ENCODE measurements around the gene GPRC5D.

Gene GPRC5D

GRCh38 chr12:12983420-12984035 lies 31.6 kb upstream of the GPRC5D start:
- in situ Hi-C loops (cut with MboI; ENCODE audit: low pct_unique_long_range_greater_than_20kb, low sequenced_read_pairs), result no loop called here
- peak; percentile 62 for DNase-seq

GRCh38 chr12:12982331-12982730 lies 30.4 kb upstream of the GPRC5D start:
- DNase-seq, result no peak
- in situ Hi-C loops (cut with MboI; ENCODE audit: low pct_unique_long_range_greater_than_20kb, low sequenced_read_pairs), result no loop called here

- in situ Hi-C loops (cut with MboI; ENCODE audit: low pct_unique_long_range_greater_than_20kb, low sequenced_read_pairs), result no loop called here
- no peak for DNase-seq
Observed at GRCh38 chr12:12979731-12980259, 27.8 kb upstream of the GPRC5D start.

GRCh38 chr12:12979126-12979525 lies 27.2 kb upstream of the GPRC5D start:
- in situ Hi-C loops (cut with MboI; ENCODE audit: low pct_unique_long_range_greater_than_20kb, low sequenced_read_pairs), result no loop called here
- no peak for DNase-seq

GRCh38 chr12:12977231-12977630 lies 25.3 kb upstream of the GPRC5D start:
- in situ Hi-C loops (cut with MboI; ENCODE audit: low pct_unique_long_range_greater_than_20kb, low sequenced_read_pairs), result no loop called here
- no peak for DNase-seq

- no peak for DNase-seq
- in situ Hi-C loops (cut with MboI; ENCODE audit: low pct_unique_long_range_greater_than_20kb, low sequenced_read_pairs), result no loop called here
Observed at GRCh38 chr12:12976366-12976765, 24.4 kb upstream of the GPRC5D start.

- peak; percentile 64 for DNase-seq
Observed at GRCh38 chr12:12975322-12976077, 23.5 kb upstream of the GPRC5D start.

GRCh38 chr12:12974211-12974610 lies 22.2 kb upstream of the GPRC5D start:
- in situ Hi-C loops (cut with MboI; ENCODE audit: low pct_unique_long_range_greater_than_20kb, low sequenced_read_pairs), result no loop called here

More at GRCh38 chr12:12975322-12976077, 23.5 kb upstream of the GPRC5D start:
- in situ Hi-C loops (cut with MboI; ENCODE audit: low pct_unique_long_range_greater_than_20kb, low sequenced_read_pairs), result no loop called here

GRCh38 chr12:12973019-12973418 lies 21.0 kb upstream of the GPRC5D start:
- in situ Hi-C loops (cut with MboI; ENCODE audit: low pct_unique_long_range_greater_than_20kb, low sequenced_read_pairs), result no loop called here

More at GRCh38 chr12:12974211-12974610, 22.2 kb upstream of the GPRC5D start:
- DNase-seq, result no peak

GRCh38 chr12:12965836-12966235 lies 13.9 kb upstream of the GPRC5D start:
- in situ Hi-C loops (cut with MboI; ENCODE audit: low pct_unique_long_range_greater_than_20kb, low sequenced_read_pairs), result no loop called here
- DNase-seq, result no peak

More at GRCh38 chr12:12973019-12973418, 21.0 kb upstream of the GPRC5D start:
- no peak for DNase-seq

- in situ Hi-C loops (cut with MboI; ENCODE audit: low pct_unique_long_range_greater_than_20kb, low sequenced_read_pairs), result no loop called here
- peak; percentile 57 for DNase-seq
Observed at GRCh38 chr12:12964255-12964654, 12.3 kb upstream of the GPRC5D start.

- no peak for DNase-seq
- in situ Hi-C loops (cut with MboI; ENCODE audit: low pct_unique_long_range_greater_than_20kb, low sequenced_read_pairs), result no loop called here
Observed at GRCh38 chr12:12960639-12961209, 8.8 kb upstream of the GPRC5D start.

GRCh38 chr12:12958886-12959285 lies 6.9 kb upstream of the GPRC5D start:
- in situ Hi-C loops (cut with MboI; ENCODE audit: low pct_unique_long_range_greater_than_20kb, low sequenced_read_pairs), result no loop called here

GRCh38 chr12:12954878-12955625 lies 3.1 kb upstream of the GPRC5D start:
- in situ Hi-C loops (cut with MboI; ENCODE audit: low pct_unique_long_range_greater_than_20kb, low sequenced_read_pairs), result no loop called here
- DNase-seq, result no peak

More at GRCh38 chr12:12958886-12959285, 6.9 kb upstream of the GPRC5D start:
- DNase-seq, result no peak

- in situ Hi-C loops (cut with MboI; ENCODE audit: low pct_unique_long_range_greater_than_20kb, low sequenced_read_pairs), result no loop called here
- no peak for DNase-seq
Observed at GRCh38 chr12:12954356-12954755, 2.4 kb upstream of the GPRC5D start.

GRCh38 chr12:12951504-12951903 lies 466 bp downstream of the GPRC5D start:
- in situ Hi-C loops (cut with MboI; ENCODE audit: low pct_unique_long_range_greater_than_20kb, low sequenced_read_pairs), result no loop called here
- no peak for DNase-seq

- in situ Hi-C loops (cut with MboI; ENCODE audit: low pct_unique_long_range_greater_than_20kb, low sequenced_read_pairs), result no loop called here
- no peak for DNase-seq
Observed at GRCh38 chr12:12947902-12948301, 4.1 kb downstream of the GPRC5D start.

- DNase-seq, result no peak
- in situ Hi-C loops (cut with MboI; ENCODE audit: low pct_unique_long_range_greater_than_20kb, low sequenced_read_pairs), result no loop called here
Observed at GRCh38 chr12:12946686-12947355, 5.1 kb downstream of the GPRC5D start.

- DNase-seq, result no peak
- in situ Hi-C loops (cut with MboI; ENCODE audit: low pct_unique_long_range_greater_than_20kb, low sequenced_read_pairs), result no loop called here
Observed at GRCh38 chr12:12945591-12945990, 6.4 kb downstream of the GPRC5D start.
